K562 (cell line): Measurements from ENCODE around the gene B3GAT3. TPM values are rescaled to one million over a fixed set of nuclear protein-coding genes. Genes with fewer than 3 reads are reported as not detected.

Experiments
- KLF16 ChIP-seq: IDR thresholded peaks from 2 replicates; pipeline ENCODE4 v1.6.1; 2016; ENCODE audit warnings: antibody characterized with exemption
- L3MBTL2 ChIP-seq: fragments of 450-650 bp; IDR thresholded peaks from 2 replicates; pipeline ENCODE4 v1.6.1; 2016; ENCODE audit warnings: mild to moderate bottlenecking, moderate library complexity
- MBD2 ChIP-seq: sonication (generic); IDR thresholded peaks from 2 replicates; pipeline ENCODE4 v1.6.1; 2016; ENCODE audit warnings: low read depth, borderline replicate concordance
- NELFE ChIP-seq: IDR thresholded peaks from 2 replicates; pipeline ENCODE4 v1.6.1; 2011; ENCODE audit warnings: mild to moderate bottlenecking; ENCODE audit not compliant: insufficient read depth, insufficient read length
- NFYB ChIP-seq: IDR thresholded peaks from 2 replicates; pipeline ENCODE4 v1.6.1; 2011; ENCODE audit warnings: mild to moderate bottlenecking, moderate library complexity; ENCODE audit not compliant: insufficient read length; ENCODE audit errors: extremely low read depth
- STAT5B ChIP-seq: fragments of 250-450 bp; sonication (Bioruptor Pico); IDR thresholded peaks from 2 replicates; pipeline ENCODE4 v1.8.0; 2021; ENCODE audit warnings: mild to moderate bottlenecking, inconsistent platforms
- U2AF1 ChIP-seq: fragments of 200-400 bp; formaldehyde crosslinking; optimal IDR thresholded peaks from 2 replicates; pipeline ENCODE3; 2017; ENCODE audit warnings: mild to moderate bottlenecking, low read depth, low read length, moderate library complexity
- ZNF551 ChIP-seq: fragments of 250-450 bp; sonication (Bioruptor Pico); IDR thresholded peaks from 2 replicates; pipeline ENCODE4 v1.5.0; 2021; ENCODE audit warnings: mild to moderate bottlenecking, moderate library complexity
- ZNF766 ChIP-seq: fragments of 200-800 bp; sonication (Bioruptor generic); conservative IDR thresholded peaks from 2 replicates; pipeline ENCODE4 v1.6.1; 2016; ENCODE audit warnings: missing genetic modification characterization, missing compliant biosample characterization
- polyA plus RNA-seq, 8 experiments: library from polyadenylated mRNA; depleted of rRNA in 4 of 8; stranded (reverse) in 5 of 8; unstranded in 3 of 8; fragments of >200 nt; fragmentation: Nextera tagmentation in 2 of 8; fragmentation: Illumina TruSeq in 1 of 8; extraction: Ambion mirVana in 2 of 8; extraction: Trizol in 1 of 8; gene quantifications; 2 replicates each; pipeline versions ENCODE4 v1.2.1 to v1.2.3, GENCODE V29; 2011 to 2014; ENCODE audit warnings: inconsistent platforms in 1 of 8, missing spikeins in 1 of 8
- total RNA-seq, 7 experiments: library from RNA; depleted of rRNA in 6 of 7; stranded (reverse); fragments of >200 nt in 6 of 7; fragmentation: Illumina TruSeq in 2 of 7; extraction: Trizol in 2 of 7; gene quantifications; 2 replicates each; pipeline versions ENCODE4 v1.2.1 to v1.2.3, GENCODE V29; 2011 to 2021; ENCODE audit warnings: low replicate concordance in 1 of 7
- TF ChIP-seq, protein P1 (sequence below): sonication (generic); formaldehyde crosslinking; IDR thresholded peaks from 2 replicates; pipeline ENCODE4 v1.8.1; 2023; ENCODE audit warnings: missing genetic modification reagents, mild to moderate bottlenecking, borderline replicate concordance
- TF ChIP-seq, protein P2 (sequence below), 2 experiments: fragments of 450-650 bp; IDR thresholded peaks; 2 replicates each; pipeline ENCODE4 v1.6.1; 2016
- TF ChIP-seq, protein P3 (sequence below), 2 experiments: fragments of 450-650 bp; formaldehyde crosslinking in 1 of 2; IDR thresholded peaks; 2 replicates each; pipeline versions ENCODE4 v1.4.0 to v1.6.1; 2014 to 2020; ENCODE audit warnings: mild to moderate bottlenecking in 2 of 2, borderline replicate concordance in 1 of 2, low read depth in 1 of 2

B3GAT3 gene
- total and polyA plus RNA-seq, 9 of the 15 experiments (the other 6 are each of a cell fraction or from before 2014, with no cell fraction given): 0.30 to 64.0 (median 21.4) TPM

DNA sequence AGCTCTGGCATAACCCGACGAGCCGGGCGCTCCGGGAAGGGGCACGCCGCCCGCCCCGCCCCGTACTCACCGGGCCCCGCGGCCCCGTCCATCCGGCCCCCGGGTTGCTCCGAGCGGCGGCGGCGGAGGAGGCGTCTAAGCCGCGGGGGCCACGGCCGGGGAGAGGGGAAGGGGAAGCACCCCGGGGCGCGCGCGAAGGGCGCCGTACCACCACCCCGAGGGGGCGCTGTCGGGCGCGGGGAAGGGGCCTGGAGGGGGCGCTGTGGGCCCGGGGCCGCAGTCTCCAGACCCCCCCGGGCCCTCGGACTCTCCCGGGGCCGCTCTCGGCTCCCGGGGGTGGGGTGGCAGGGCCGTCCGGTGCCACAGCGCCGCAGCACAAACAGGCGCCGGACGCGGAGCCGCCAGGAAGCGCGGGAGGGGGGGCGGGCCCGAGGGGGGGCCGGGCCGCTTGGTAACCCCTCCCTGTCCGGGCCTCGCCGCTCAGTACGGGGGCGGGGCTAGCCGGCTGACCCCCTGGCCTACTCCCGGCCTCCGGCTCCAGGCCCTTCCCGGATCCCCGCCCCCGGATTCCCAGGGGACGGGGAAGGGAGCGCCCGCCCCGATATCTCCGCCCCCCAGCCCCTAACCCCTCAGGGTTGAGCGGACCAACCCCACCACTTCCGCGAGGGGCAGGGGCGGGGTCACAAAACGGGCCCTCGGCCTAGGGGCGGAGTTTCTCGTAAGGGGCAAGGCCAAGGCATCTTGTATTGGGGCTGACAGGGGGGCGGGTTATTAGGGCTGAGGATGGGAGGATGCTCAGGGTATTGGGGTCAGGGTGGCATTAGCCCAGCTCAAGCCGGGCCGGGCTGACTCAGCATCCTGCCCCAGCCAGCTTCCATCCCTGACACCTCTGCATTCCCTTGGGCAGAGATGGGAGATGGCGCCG is 9.2 kb downstream of the B3GAT3 start, which contains the start of the genes EML3 and ROM1 (continued):
- TF ChIP-seq, protein P1, sequence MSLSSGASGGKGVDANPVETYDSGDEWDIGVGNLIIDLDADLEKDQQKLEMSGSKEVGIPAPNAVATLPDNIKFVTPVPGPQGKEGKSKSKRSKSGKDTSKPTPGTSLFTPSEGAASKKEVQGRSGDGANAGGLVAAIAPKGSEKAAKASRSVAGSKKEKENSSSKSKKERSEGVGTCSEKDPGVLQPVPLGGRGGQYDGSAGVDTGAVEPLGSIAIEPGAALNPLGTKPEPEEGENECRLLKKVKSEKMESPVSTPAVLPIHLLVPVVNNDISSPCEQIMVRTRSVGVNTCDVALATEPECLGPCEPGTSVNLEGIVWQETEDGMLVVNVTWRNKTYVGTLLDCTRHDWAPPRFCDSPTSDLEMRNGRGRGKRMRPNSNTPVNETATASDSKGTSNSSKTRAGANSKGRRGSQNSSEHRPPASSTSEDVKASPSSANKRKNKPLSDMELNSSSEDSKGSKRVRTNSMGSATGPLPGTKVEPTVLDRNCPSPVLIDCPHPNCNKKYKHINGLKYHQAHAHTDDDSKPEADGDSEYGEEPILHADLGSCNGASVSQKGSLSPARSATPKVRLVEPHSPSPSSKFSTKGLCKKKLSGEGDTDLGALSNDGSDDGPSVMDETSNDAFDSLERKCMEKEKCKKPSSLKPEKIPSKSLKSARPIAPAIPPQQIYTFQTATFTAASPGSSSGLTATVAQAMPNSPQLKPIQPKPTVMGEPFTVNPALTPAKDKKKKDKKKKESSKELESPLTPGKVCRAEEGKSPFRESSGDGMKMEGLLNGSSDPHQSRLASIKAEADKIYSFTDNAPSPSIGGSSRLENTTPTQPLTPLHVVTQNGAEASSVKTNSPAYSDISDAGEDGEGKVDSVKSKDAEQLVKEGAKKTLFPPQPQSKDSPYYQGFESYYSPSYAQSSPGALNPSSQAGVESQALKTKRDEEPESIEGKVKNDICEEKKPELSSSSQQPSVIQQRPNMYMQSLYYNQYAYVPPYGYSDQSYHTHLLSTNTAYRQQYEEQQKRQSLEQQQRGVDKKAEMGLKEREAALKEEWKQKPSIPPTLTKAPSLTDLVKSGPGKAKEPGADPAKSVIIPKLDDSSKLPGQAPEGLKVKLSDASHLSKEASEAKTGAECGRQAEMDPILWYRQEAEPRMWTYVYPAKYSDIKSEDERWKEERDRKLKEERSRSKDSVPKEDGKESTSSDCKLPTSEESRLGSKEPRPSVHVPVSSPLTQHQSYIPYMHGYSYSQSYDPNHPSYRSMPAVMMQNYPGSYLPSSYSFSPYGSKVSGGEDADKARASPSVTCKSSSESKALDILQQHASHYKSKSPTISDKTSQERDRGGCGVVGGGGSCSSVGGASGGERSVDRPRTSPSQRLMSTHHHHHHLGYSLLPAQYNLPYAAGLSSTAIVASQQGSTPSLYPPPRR (CRISPR knock-in tag): no peak
- TF ChIP-seq NELFE (no peak), NFYB (no peak), ZNF551 (CRISPR knock-in tag) (no peak), KLF16 (no peak), ZNF766 (CRISPR knock-in tag) (no peak), U2AF1 (peak; percentile 34), MBD2 (0 out of 2 replicates have a peak, but pooled peaks have one; percentile 5), L3MBTL2 (no peak), STAT5B (no peak)
- TF ChIP-seq, protein P2, sequence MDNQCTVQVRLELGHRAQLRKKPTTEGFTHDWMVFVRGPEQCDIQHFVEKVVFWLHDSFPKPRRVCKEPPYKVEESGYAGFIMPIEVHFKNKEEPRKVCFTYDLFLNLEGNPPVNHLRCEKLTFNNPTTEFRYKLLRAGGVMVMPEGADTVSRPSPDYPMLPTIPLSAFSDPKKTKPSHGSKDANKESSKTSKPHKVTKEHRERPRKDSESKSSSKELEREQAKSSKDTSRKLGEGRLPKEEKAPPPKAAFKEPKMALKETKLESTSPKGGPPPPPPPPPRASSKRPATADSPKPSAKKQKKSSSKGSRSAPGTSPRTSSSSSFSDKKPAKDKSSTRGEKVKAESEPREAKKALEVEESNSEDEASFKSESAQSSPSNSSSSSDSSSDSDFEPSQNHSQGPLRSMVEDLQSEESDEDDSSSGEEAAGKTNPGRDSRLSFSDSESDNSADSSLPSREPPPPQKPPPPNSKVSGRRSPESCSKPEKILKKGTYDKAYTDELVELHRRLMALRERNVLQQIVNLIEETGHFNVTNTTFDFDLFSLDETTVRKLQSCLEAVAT (IDR thresholded peaks at IDR 0.05): peak in 1 of 2 experiments; percentile 81; a peak in 1 of 4 replicates
- TF ChIP-seq, protein P3, sequence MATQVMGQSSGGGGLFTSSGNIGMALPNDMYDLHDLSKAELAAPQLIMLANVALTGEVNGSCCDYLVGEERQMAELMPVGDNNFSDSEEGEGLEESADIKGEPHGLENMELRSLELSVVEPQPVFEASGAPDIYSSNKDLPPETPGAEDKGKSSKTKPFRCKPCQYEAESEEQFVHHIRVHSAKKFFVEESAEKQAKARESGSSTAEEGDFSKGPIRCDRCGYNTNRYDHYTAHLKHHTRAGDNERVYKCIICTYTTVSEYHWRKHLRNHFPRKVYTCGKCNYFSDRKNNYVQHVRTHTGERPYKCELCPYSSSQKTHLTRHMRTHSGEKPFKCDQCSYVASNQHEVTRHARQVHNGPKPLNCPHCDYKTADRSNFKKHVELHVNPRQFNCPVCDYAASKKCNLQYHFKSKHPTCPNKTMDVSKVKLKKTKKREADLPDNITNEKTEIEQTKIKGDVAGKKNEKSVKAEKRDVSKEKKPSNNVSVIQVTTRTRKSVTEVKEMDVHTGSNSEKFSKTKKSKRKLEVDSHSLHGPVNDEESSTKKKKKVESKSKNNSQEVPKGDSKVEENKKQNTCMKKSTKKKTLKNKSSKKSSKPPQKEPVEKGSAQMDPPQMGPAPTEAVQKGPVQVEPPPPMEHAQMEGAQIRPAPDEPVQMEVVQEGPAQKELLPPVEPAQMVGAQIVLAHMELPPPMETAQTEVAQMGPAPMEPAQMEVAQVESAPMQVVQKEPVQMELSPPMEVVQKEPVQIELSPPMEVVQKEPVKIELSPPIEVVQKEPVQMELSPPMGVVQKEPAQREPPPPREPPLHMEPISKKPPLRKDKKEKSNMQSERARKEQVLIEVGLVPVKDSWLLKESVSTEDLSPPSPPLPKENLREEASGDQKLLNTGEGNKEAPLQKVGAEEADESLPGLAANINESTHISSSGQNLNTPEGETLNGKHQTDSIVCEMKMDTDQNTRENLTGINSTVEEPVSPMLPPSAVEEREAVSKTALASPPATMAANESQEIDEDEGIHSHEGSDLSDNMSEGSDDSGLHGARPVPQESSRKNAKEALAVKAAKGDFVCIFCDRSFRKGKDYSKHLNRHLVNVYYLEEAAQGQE (IDR thresholded peaks at IDR 0.05; ENCODE audit: borderline replicate concordance): peak; percentile 35
- TF ChIP-seq, protein P3 (CRISPR knock-in tag; IDR thresholded peaks at IDR 0.05; ENCODE audit: low read depth): no peak
